ENCODE data around the gene ALDH1B1. TPM values are rescaled to one million over a fixed set of nuclear protein-coding genes. Genes with fewer than 3 reads are reported as not detected.

ALDH1B1 gene
- total RNA-seq, 2 experiments from 2014 or later, result 0.19 to 0.20 TPM

DNA sequence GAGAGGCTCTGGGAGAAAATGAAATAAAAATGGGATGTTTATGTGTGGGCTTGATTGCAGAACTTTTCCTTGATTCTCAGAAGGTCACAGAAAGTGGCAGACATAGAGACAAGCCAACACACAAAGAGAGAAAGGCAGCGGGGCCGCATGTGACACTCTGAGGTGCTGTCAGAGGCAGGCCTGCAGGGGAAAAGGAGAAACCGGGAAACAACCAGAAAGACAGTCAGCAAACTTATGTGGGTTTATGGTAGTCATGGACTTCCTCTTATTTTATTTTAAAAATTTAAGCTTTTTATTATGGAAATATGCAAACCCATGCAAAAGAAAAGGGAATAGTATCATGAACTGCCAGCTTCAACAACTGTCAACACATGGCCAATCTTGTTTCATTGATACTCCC lies 48.0 kb downstream of the ALDH1B1 start:
- no peak for DNase-seq
- H3K36me3 ChIP-seq (ENCODE audit: insufficient read depth, low read length), result no peaks in the 10 kb centered on the region
- ATAC-seq (ENCODE audit: poor library complexity), result no peak
- H3K27ac ChIP-seq (ENCODE audit: low read depth in 1 of 2, low read length in 2 of 2), result no peak overlapping the region
- TF ChIP-seq, protein P1, sequence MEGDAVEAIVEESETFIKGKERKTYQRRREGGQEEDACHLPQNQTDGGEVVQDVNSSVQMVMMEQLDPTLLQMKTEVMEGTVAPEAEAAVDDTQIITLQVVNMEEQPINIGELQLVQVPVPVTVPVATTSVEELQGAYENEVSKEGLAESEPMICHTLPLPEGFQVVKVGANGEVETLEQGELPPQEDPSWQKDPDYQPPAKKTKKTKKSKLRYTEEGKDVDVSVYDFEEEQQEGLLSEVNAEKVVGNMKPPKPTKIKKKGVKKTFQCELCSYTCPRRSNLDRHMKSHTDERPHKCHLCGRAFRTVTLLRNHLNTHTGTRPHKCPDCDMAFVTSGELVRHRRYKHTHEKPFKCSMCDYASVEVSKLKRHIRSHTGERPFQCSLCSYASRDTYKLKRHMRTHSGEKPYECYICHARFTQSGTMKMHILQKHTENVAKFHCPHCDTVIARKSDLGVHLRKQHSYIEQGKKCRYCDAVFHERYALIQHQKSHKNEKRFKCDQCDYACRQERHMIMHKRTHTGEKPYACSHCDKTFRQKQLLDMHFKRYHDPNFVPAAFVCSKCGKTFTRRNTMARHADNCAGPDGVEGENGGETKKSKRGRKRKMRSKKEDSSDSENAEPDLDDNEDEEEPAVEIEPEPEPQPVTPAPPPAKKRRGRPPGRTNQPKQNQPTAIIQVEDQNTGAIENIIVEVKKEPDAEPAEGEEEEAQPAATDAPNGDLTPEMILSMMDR (IDR thresholded peaks at IDR 0.05), result no peak
- H3K9me3 Mint-ChIP-seq, result no peaks in the 10 kb centered on the region
- ChIA-PET CTCF (no interaction called here), POLR2A (no interaction called here)
- H3K27me3 ChIP-seq (ENCODE audit: control insufficient read depth in 1 of 2, insufficient read depth in 2 of 2, low read length in 2 of 2), result no peaks in the 10 kb centered on the region
- H3K4me1 Mint-ChIP-seq (ENCODE audit: low read depth), result peaks cover 8% of the 10 kb centered on the region
- H3K27me3 Mint-ChIP-seq, result peaks cover 17% of the 10 kb centered on the region
- intact Hi-C loops (cut with DNase I, micrococcal nuclease), result no loop called here
- H3K36me3 Mint-ChIP-seq (ENCODE audit: low read depth), result no peaks in the 10 kb centered on the region
- no peak overlapping the region for H3K4me3 Mint-ChIP-seq
- peaks cover 0 to 3% of the 10 kb centered on the region in 2 experiments for H3K9me3 ChIP-seq (ENCODE audit: control insufficient read depth in 1 of 2, insufficient read depth in 1 of 2, low read length in 2 of 2)
- no peak overlapping the region for H3K4me3 ChIP-seq (ENCODE audit: low read length)
- no peaks in the 10 kb centered on the region for H3K4me1 ChIP-seq (ENCODE audit: insufficient read depth, low read length)
- no peak overlapping the region for H3K27ac Mint-ChIP-seq

DNA sequence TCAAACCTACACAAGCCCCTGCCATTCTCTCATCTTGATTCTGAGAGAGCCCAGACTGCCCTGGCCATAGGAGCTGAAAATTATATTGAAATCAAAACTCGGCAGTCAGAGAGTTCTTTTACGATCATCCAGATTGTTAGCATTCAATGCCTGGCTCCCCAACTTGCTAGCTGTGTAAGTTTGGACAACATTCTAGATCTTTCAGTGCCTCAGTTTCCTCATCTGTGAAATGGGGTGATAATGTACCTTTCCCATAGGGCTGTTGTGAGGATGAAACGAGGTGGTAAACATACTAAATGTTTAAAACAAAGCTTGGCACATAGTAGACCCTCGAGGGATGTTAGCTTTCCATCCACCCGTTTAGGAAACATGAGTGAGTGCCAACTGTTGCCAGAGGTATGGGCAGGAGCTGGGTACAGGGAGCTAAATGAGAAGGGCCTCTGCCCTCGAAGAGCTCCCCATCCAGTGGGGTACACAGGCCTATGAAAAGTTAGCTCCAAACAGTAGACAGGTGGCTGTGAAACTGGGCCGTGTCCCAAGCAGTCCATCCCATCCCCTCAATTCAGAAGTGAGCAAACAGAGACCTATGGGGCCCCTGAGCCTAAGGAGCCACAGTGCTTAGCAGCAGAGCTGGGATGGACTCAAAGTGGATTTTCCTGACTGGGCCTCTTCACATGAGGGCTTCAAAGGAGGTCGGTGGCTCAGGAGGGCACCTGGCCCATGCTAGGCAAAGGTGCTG lies 49.0 kb downstream of the ALDH1B1 start:
- DNase-seq (no peak), ATAC-seq (ENCODE audit: poor library complexity) (no peak)
- Mint-ChIP-seq H3K9me3 (no peaks in the 10 kb centered on the region), H3K27ac (no peak overlapping the region), H3K36me3 (ENCODE audit: low read depth) (no peaks in the 10 kb centered on the region), H3K4me1 (ENCODE audit: low read depth) (peaks cover 8% of the 10 kb centered on the region), H3K4me3 (no peak overlapping the region), H3K27me3 (peaks cover 17% of the 10 kb centered on the region)
- Histone ChIP-seq H3K27ac (ENCODE audit: low read depth in 1 of 2, low read length in 2 of 2) (no peak overlapping the region), H3K4me1 (ENCODE audit: insufficient read depth, low read length) (no peaks in the 10 kb centered on the region), H3K4me3 (ENCODE audit: low read length) (no peak overlapping the region), H3K9me3 (ENCODE audit: control insufficient read depth in 1 of 2, insufficient read depth in 1 of 2, low read length in 2 of 2) (peaks cover 0 to 3% of the 10 kb centered on the region in 2 experiments), H3K27me3 (ENCODE audit: control insufficient read depth in 1 of 2, insufficient read depth in 2 of 2, low read length in 2 of 2) (no peaks in the 10 kb centered on the region), H3K36me3 (ENCODE audit: insufficient read depth, low read length) (no peaks in the 10 kb centered on the region)
- ChIA-PET CTCF (no interaction called here), POLR2A (no interaction called here)
- TF ChIP-seq, protein P1 (IDR thresholded peaks at IDR 0.05), result no peak
- intact Hi-C loops (cut with DNase I, micrococcal nuclease), result no loop called here

DNA sequence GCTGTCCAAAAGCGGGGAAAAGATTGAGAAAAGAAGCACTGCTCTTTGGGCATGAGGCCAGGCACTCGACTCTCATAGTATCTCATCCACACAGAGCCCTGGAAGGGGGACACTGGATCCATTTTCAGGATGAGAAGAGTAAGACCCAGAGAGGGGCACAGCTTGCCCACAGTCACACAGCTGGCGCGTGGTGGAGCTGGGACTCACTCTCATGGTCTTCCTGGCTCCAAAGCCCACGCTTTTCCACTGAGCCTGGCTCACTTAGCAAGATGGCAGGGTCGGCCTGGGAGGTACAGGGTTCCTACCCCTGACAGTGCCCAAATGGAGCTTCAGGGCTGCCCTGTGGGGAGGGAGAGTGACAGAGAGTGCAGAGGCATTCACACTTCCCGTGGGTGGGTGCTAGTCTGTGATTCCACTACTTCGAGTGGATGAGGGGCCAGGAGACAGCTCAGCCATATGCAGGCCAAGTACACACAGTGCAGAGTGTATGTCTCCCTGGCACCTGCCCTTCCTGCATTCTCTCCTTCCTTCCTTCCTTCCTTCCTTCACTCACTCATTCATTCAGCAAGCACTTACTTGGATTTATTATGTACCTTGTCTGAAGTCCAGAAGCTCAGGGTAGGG lies 50.1 kb downstream of the ALDH1B1 start:
- peaks cover 0 to 3% of the 10 kb centered on the region in 2 experiments for H3K9me3 ChIP-seq (ENCODE audit: control insufficient read depth in 1 of 2, insufficient read depth in 1 of 2, low read length in 2 of 2)
- ATAC-seq (ENCODE audit: poor library complexity) (no peak), DNase-seq (no peak)
- Mint-ChIP-seq H3K4me1 (ENCODE audit: low read depth) (peaks cover 6% of the 10 kb centered on the region), H3K27me3 (peaks cover 23% of the 10 kb centered on the region), H3K27ac (no peak overlapping the region), H3K36me3 (ENCODE audit: low read depth) (no peaks in the 10 kb centered on the region), H3K9me3 (no peaks in the 10 kb centered on the region), H3K4me3 (no peak overlapping the region)
- intact Hi-C loops (cut with DNase I, micrococcal nuclease), result no loop called here
- CTCF ChIA-PET, result no interaction called here
- no peaks in the 10 kb centered on the region for H3K36me3 ChIP-seq (ENCODE audit: insufficient read depth, low read length)
- H3K4me3 ChIP-seq (ENCODE audit: low read length), result no peak overlapping the region
- H3K27me3 ChIP-seq (ENCODE audit: control insufficient read depth in 1 of 2, insufficient read depth in 2 of 2, low read length in 2 of 2), result no peaks in the 10 kb centered on the region
- no peak overlapping the region for H3K27ac ChIP-seq (ENCODE audit: low read depth in 1 of 2, low read length in 2 of 2)
- no peaks in the 10 kb centered on the region for H3K4me1 ChIP-seq (ENCODE audit: insufficient read depth, low read length)
- POLR2A ChIA-PET, result no interaction called here
- TF ChIP-seq, protein P1 (IDR thresholded peaks at IDR 0.05), result no peak

Measured in CD4-positive, alpha-beta T cell (primary cell).